ENCODE data around the gene CR1L.

GRCh38 chr1:207755846-207756693 is 111.1 kb downstream of the CR1L start:
- TF ChIP-seq CTCF (conservative IDR thresholded peaks at IDR 0.05) (no peak), EZH2 (IDR thresholded peaks at IDR 0.05; ENCODE audit: low read depth) (no peak)

Measured in PC-9 (cell line).